T-helper 2 cell treated with Interferon-gamma antibody and Interleukin-4, amounts not matched to agents 5 μg/mL and 100 μg/mL, for 36 hours (primary cell): ENCODE data around the gene PEX10.
"Not testable (repeated sequence)": the region's sequence is repeated elsewhere in the genome, so short reads cannot be mapped to it uniquely, and the experiment has no call there.

Source experiments
- DNase-seq: peaks from one replicate; pipeline ENCODE4 v3.0.0; 2021; ENCODE audit warnings: low spot score
- H3K27ac Mint-ChIP-seq: one replicate; pipeline ENCODE4 v1.8.0; 2021; ENCODE audit warnings: mild to moderate bottlenecking, mixed read lengths
- H3K27me3 Mint-ChIP-seq: one replicate; pipeline ENCODE4 v1.8.0; 2021; ENCODE audit warnings: low read depth, mixed read lengths
- H3K36me3 Mint-ChIP-seq: one replicate; pipeline ENCODE4 v1.8.0; 2021; ENCODE audit warnings: low read depth, mixed read lengths
- H3K4me1 Mint-ChIP-seq: one replicate; pipeline ENCODE4 v1.8.0; 2021; ENCODE audit warnings: low read depth, mixed read lengths
- H3K4me3 Mint-ChIP-seq: one replicate; pipeline ENCODE4 v1.8.0; 2022; ENCODE audit warnings: mild to moderate bottlenecking, moderate library complexity, mixed read lengths
- H3K9me3 Mint-ChIP-seq: one replicate; pipeline ENCODE4 v1.8.0; 2021; ENCODE audit warnings: mixed read lengths

PEX10 gene

DNA sequence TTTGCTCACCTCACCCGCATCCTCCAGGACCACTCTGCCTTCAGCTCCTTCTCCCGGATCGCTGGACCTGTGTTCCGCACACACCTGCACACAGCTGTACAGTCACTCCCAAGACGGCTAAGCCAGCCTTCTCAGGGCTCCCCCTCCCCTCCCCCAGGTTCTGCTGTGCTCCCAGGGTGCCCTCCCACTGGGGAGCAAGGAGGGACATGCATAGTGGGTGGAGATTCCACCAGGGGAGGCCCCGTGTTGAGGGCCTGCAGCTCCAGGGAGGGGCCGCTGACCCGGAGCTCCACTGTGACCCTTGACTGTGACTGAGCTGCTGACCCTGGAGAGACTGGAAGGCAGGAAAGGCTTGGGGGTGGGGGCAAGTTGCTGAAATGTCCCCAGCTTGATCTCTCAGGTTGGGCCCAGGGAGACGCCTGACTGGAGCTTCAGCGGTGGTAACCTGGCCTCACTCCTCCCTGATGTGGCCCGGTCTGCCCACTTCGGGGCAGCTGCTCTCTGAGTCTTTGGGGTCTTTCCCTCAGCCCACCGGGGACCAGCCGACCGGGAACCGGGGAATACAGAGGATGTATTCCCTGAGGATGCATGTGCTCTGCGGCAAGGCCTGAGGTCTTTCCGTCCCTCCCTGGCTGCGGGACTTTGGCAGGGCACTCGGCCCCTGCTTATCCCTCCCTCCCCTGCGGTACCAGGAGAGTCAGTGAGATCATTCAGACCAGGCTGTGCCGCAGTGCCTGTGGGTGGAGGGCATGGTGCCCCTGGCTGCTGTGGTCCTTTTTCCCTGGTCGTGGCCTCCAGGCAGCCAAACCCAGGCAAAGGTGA is 35.1 kb upstream of the PEX10 start:
- Mint-ChIP-seq H3K4me3 (no peak overlapping the region), H3K9me3 (no peaks in the 10 kb centered on the region), H3K36me3 (no peaks in the 10 kb centered on the region), H3K4me1 (no peaks in the 10 kb centered on the region), H3K27me3 (peaks cover 13% of the 10 kb centered on the region), H3K27ac (no peak overlapping the region)
- no peak for DNase-seq

DNA sequence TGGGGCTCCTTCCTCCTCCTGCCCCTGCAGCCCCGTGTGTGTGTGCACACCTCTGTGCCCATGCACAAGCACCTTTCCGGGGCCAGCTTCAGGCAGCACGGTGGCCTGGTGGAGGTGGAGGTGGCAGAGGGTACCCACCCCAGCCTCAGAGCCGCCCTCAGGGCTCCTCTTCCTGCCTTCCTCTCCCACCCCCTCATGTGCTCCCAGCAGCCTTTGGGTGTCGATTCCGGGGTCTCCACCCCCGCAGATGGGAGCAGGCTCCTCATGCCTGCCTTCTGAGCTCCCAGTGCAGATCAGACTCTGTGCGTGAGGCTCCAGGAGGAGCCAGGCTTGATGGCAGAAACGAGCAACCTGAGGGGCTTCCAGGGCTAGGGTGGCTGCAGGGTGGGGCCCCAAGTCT is 34.5 kb upstream of the PEX10 start:
- H3K4me1 Mint-ChIP-seq: no peaks in the 10 kb centered on the region
- H3K27ac Mint-ChIP-seq: no peak overlapping the region
- no peak for DNase-seq
- H3K9me3 Mint-ChIP-seq: no peaks in the 10 kb centered on the region
- peaks cover 13% of the 10 kb centered on the region for H3K27me3 Mint-ChIP-seq
- H3K36me3 Mint-ChIP-seq: no peaks in the 10 kb centered on the region
- H3K4me3 Mint-ChIP-seq: no peak overlapping the region

DNA sequence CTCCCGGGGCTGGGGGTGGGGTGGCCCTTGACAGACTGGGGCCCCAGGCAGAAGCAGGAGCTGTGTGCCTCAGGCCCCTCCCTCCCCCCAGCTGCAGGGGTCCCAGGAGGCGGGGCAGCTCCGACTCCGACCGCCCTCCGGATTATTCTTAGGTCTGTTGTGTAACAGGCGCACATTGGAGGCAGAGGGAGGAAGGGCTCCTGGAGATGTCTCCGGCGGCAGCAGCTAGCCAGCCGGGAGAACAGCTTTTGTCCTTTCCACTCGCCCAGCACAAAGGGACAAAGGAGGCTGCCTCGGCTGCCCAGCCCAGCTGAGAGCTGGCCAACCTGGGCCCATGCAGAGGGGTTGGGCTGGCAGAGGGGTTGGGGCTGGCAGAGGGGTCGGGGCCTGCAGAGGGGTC is 34.0 kb upstream of the PEX10 start:
- peaks cover 13% of the 10 kb centered on the region for H3K27me3 Mint-ChIP-seq
- no peaks in the 10 kb centered on the region for H3K4me1 Mint-ChIP-seq
- no peaks in the 10 kb centered on the region for H3K9me3 Mint-ChIP-seq
- DNase-seq: no peak
- H3K27ac Mint-ChIP-seq: no peak overlapping the region
- no peak overlapping the region for H3K4me3 Mint-ChIP-seq
- H3K36me3 Mint-ChIP-seq: no peaks in the 10 kb centered on the region

DNA sequence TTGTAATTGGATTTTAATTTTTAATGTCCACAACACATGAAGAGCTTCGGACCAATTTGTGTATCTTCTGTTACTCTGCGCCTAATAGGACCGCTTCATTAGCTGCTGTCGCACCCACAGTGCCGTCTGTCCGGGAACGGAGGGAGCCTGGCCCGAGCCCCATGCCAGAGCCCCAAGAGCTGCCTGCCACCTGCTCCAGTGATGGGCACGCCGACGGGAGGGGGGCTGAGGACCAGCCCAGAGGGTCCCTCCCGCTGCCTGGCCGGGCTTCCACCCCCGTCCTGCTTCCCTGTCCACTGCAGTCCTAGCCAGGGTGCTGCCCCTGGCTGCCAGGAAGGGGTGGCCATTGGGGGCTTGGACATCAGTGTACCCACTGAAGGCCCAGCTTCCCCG is 33.5 kb upstream of the PEX10 start:
- H3K27ac Mint-ChIP-seq: no peak overlapping the region
- no peak overlapping the region for H3K4me3 Mint-ChIP-seq
- no peaks in the 10 kb centered on the region for H3K9me3 Mint-ChIP-seq
- H3K27me3 Mint-ChIP-seq: peaks cover 13% of the 10 kb centered on the region
- H3K36me3 Mint-ChIP-seq: no peaks in the 10 kb centered on the region
- no peaks in the 10 kb centered on the region for H3K4me1 Mint-ChIP-seq
- no peak for DNase-seq

DNA sequence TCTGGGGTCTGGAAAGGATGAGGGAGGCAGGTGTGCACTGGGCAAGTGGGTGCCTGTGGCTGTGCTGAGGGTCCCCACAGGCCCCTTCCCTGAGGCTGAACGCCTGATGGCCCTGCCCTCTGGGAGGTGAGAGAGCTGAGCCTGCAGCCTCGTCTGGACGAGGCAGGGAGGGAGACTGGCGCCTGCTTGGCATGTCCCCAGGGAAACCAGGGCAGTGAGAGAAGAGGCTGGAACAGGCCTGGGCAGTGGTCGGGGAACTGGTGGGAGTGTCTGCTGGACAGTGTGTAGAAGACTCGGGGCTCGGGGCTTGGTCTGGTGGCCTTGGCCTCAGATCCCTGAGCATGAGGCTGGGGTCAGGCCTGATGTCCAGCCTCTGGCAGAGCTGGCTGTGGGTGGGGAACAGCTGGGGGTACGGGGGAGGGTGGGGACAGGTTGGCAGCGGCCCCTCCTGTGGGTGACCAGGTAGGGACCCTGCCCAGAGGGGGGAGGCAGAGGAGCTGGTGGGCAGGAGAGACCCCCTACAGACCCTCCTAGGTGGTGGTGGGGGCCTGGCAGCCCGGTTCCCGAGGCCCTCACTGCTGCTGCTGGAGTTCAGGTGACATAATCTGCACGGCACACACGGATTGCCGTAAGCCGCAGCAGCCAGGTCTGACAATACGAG is 32.9 kb upstream of the PEX10 start:
- no peaks in the 10 kb centered on the region for H3K9me3 Mint-ChIP-seq
- peaks cover 13% of the 10 kb centered on the region for H3K27me3 Mint-ChIP-seq
- DNase-seq: no peak
- no peak overlapping the region for H3K27ac Mint-ChIP-seq
- no peak overlapping the region for H3K4me3 Mint-ChIP-seq
- H3K4me1 Mint-ChIP-seq: no peaks in the 10 kb centered on the region
- no peaks in the 10 kb centered on the region for H3K36me3 Mint-ChIP-seq

DNA sequence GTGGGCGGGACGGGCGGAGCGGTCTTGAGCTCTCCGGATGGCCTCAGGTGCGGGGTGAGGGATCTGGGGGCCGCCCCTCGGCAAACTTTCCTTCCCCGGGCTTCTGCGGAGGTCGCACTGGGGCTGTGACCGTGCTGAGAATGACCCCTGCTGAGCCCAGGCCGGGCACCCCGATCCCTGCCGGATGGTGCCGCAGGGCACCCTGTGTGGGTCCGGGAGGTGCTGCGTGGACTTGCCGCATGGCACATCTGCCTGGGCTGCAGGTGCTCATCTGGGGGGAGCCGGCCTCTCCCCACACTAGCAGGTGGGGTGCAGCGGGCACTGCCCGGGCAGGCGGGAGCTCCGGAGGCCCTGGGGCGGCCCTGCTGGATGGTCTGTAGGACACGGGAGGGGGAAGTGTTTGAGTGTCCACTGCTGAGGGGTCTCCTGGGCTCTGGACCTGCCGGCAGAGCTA is 31.8 kb upstream of the PEX10 start:
- Mint-ChIP-seq H3K27me3 (peaks cover 13% of the 10 kb centered on the region), H3K36me3 (no peaks in the 10 kb centered on the region), H3K4me3 (no peak overlapping the region), H3K9me3 (no peaks in the 10 kb centered on the region), H3K27ac (no peak overlapping the region), H3K4me1 (no peaks in the 10 kb centered on the region)
- no peak for DNase-seq

DNA sequence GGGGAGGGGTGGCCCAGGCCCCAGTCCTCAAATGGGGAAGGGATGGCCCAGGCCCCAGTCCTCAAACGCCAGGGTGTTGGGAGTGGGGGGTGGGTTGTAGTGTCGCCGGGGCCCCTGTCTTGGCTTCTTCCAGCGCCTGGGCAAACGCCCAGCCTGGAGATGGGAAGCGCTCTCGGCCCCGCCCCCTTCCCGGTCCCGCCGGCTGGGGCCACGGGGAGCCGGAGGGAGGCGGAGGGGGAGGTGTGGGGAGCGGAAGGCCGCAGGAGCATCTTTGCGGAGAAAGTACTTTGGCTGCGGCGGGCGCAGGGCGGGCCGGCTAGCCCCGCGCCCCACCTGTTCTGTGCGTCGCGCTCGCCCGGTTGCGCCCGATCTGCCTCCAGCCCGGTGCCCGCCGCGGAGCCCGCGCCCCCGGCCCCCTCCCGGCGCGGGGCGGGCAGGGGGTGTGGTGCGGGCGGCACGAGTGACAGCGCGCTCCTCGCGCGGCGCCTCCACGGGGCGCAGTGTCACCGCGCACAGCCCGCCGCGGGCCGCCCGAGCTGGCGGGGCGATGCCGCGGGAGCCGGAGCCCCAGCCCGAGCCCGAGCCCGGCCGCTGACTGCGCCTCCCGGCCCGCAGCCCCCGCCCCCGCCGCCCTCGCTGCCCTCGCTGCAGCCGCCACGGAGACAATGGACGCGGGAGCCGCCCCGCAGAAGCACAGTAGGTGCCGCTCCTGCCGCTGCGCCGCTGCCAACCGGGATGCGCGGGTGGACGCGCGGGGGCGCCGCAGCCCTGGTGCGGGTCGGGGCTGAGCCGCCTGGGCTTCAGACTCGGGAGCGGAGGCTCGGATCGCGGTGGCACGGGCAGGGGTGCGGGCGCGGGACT is 31.1 kb upstream of the PEX10 start:
- no peak for DNase-seq
- Mint-ChIP-seq H3K27me3 (peaks cover 13% of the 10 kb centered on the region), H3K36me3 (no peaks in the 10 kb centered on the region), H3K4me3 (no peak overlapping the region), H3K4me1 (no peaks in the 10 kb centered on the region), H3K9me3 (no peaks in the 10 kb centered on the region), H3K27ac (no peak overlapping the region)

DNA sequence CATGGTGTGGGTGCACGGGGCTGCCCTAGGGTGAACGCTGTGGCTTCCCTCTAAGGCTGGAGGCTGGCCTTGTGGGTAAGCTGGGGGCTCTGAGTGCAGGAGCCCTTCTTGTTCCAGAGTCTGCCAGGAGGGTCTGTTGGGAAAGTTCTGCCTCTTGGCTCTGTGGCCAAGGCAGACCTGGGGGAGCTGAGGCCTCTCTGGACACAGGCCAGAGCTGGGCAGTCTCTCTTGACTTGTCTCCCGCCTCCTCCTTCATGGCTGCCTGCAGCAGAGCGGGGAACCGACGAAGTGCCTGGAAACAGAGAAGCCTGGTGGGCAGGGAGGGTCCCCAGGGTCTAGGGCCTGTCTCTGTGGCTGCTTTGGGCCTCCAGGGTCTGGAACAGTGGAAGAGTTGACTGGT is 30.3 kb upstream of the PEX10 start:
- Mint-ChIP-seq H3K4me1 (no peaks in the 10 kb centered on the region), H3K36me3 (no peaks in the 10 kb centered on the region), H3K27ac (no peak overlapping the region), H3K9me3 (no peaks in the 10 kb centered on the region), H3K27me3 (peaks cover 13% of the 10 kb centered on the region), H3K4me3 (no peak overlapping the region)
- no peak for DNase-seq

DNA sequence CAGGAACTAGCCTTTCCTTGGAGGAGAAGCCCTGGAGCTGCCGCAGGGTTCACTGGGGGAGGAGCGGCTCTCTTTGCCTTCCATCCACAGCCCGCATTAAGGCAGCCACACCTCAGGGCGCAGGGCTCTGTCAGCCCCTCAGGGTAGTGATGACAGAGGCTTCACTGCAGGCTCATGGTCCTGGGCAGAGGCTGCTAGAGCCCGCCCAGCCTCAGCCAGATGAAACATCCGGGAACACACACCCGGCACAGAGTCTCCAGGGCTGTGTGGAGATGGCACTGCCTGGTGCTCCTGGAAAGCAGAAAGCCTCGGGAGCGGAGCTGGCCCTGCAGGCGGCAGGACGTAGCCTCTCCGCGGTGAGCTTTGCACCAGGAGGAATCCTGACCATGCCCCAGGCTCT is 29.4 kb upstream of the PEX10 start:
- no peaks in the 10 kb centered on the region for H3K36me3 Mint-ChIP-seq
- H3K9me3 Mint-ChIP-seq: no peaks in the 10 kb centered on the region
- no peak for DNase-seq
- no peak overlapping the region for H3K27ac Mint-ChIP-seq
- no peaks in the 10 kb centered on the region for H3K4me1 Mint-ChIP-seq
- peaks cover 13% of the 10 kb centered on the region for H3K27me3 Mint-ChIP-seq
- no peak overlapping the region for H3K4me3 Mint-ChIP-seq

DNA sequence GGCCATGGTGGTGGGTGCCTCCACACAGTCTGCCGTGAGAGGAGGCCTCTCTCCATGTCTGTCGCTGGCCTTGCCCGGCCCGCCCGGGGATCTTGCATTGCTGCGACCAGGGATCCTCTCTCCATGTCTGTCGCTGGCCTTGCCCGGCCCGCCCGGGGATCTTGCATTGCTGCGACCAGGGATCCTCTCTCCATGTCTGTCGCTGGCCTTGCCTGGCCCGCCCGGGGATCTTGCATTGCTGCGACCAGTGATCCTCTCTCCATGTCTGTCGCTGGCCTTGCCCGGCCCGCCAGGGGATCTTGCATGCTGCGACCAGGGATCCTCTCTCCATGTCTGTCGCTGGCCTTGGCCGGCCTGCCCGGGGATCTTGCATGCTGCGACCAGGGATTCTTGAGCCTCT is 28.0 kb upstream of the PEX10 start:
- not testable (repeated sequence) for H3K4me1 Mint-ChIP-seq, DNase-seq, H3K36me3 Mint-ChIP-seq, H3K4me3 Mint-ChIP-seq, H3K27ac Mint-ChIP-seq, H3K9me3 Mint-ChIP-seq
- H3K27me3 Mint-ChIP-seq: peaks cover 13% of the 10 kb centered on the region

DNA sequence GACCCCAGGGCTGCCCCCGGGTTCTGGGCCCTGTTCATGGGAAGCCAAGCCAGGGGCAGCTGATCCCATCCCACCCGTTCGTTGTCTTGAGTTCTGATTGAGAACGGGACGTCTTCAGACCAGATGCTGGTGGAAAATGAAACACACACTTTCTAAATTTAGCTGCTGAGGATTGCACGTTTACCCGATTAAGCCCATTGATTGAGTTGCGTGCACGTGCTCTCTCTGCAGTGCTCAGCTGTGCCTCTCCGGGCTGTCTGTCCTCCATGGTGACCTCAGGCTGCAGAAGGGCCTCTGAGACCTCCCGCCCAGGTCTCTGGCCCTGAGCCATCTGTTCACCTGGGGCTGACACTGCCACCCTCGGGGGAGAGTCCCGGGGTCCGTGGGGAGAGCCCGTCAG is 27.0 kb upstream of the PEX10 start:
- H3K36me3 Mint-ChIP-seq: no peaks in the 10 kb centered on the region
- no peak for DNase-seq
- H3K4me1 Mint-ChIP-seq: no peaks in the 10 kb centered on the region
- no peak overlapping the region for H3K4me3 Mint-ChIP-seq
- H3K27me3 Mint-ChIP-seq: peaks cover 6% of the 10 kb centered on the region
- no peak overlapping the region for H3K27ac Mint-ChIP-seq
- no peaks in the 10 kb centered on the region for H3K9me3 Mint-ChIP-seq

DNA sequence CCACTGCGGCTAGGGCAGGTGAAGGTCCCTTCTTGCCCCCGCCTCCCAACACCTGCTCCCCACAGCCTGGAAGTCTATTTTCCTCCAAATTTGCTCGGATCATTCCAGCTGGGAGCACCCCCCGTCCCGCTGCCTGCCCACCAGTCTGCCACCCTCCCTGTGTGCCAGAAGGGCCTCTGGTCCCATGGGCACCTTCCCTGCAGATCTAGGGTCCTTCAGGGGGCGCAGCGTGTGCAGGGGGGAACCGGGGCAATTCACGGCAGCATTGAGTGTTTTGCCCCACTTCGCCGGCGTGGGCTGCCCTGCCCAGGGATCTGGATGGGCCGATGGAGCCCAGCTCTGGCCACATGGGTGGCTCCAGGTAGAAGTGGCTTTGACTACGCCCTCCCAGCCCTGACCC is 26.3 kb upstream of the PEX10 start:
- H3K9me3 Mint-ChIP-seq: no peaks in the 10 kb centered on the region
- no peaks in the 10 kb centered on the region for H3K36me3 Mint-ChIP-seq
- no peak overlapping the region for H3K4me3 Mint-ChIP-seq
- peaks cover 6% of the 10 kb centered on the region for H3K27me3 Mint-ChIP-seq
- H3K4me1 Mint-ChIP-seq: no peaks in the 10 kb centered on the region
- H3K27ac Mint-ChIP-seq: no peak overlapping the region
- DNase-seq: no peak

DNA sequence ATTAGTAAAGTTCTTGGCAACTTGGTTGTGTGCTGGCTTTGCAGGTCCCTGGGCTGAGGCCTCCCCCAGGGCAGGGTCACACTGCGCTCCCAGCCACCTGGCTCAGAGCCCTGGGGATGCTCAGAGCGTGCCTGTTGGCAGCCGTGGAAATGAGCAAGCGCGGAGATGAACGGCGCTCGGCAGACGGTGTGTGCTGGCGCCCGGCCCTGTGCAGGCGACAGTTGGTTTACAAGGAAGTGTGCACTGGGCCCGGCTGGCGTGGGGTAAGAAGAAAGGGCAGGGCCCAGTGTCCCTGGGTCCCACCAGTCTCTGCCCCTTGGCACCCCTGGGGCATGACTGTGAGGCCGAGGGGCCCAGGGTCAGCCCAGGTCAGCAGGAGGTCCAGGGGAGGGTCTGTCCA is 25.7 kb upstream of the PEX10 start:
- Mint-ChIP-seq H3K9me3 (no peaks in the 10 kb centered on the region), H3K4me1 (no peaks in the 10 kb centered on the region), H3K27ac (no peak overlapping the region), H3K27me3 (peaks cover 5% of the 10 kb centered on the region), H3K4me3 (no peak overlapping the region), H3K36me3 (no peaks in the 10 kb centered on the region)
- DNase-seq: no peak

DNA sequence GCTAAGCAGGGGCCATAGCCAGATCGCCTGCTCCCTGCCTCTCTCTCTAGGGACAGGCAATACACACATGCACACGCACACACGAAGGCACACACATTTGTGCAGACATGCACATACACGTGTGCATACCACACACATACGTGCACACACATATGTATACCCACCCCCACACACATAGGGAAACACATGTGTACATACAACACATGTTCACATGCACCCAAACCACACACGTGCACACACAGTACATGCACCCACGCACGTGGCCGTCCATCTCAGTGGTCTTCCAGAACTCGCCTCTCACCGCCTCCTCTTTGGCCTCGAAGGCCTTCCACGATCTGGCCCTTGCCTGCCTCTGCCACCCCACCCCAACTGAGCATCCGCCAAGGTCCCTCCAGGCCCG is 25.3 kb upstream of the PEX10 start:
- no peak overlapping the region for H3K27ac Mint-ChIP-seq
- no peak for DNase-seq

More for the DNA sequence above, 25.3 kb upstream of the PEX10 start:
- H3K4me3 Mint-ChIP-seq: no peak overlapping the region
- no peaks in the 10 kb centered on the region for H3K36me3 Mint-ChIP-seq
- H3K27me3 Mint-ChIP-seq: peaks cover under 1% of the 10 kb centered on the region
- no peaks in the 10 kb centered on the region for H3K9me3 Mint-ChIP-seq
- H3K4me1 Mint-ChIP-seq: no peaks in the 10 kb centered on the region
